Endothelial cell of umbilical vein (primary cell): Measurements from ENCODE around the gene PAX5.

ENCODE experiments used
- EZH2 ChIP-seq: IDR thresholded peaks from 2 replicates; pipeline ENCODE4 v1.6.1; 2012; ENCODE audit warnings: borderline replicate concordance, low read depth, mild to moderate bottlenecking, moderate library complexity, low read length, inconsistent platforms; ENCODE audit not compliant: severe bottlenecking
- FOS ChIP-seq: IDR thresholded peaks from 2 replicates; pipeline ENCODE4 v1.6.1; 2011; ENCODE audit warnings: mild to moderate bottlenecking, low read length, moderate library complexity, borderline replicate concordance; ENCODE audit not compliant: insufficient read depth
- GATA2 ChIP-seq: IDR thresholded peaks from 2 replicates; pipeline ENCODE4 v1.7.0; 2011; ENCODE audit warnings: low read depth, mild to moderate bottlenecking, moderate library complexity, mixed read lengths, low read length; ENCODE audit not compliant: insufficient read length, insufficient read depth
- JUN ChIP-seq: IDR thresholded peaks from 2 replicates; pipeline ENCODE4 v1.6.1; 2011; ENCODE audit warnings: borderline replicate concordance, low read depth; ENCODE audit not compliant: insufficient read length, insufficient read depth
- MAX ChIP-seq: IDR thresholded peaks from 2 replicates; pipeline ENCODE4 v1.6.1; 2011; ENCODE audit not compliant: insufficient read depth, insufficient read length
- MYC ChIP-seq: IDR thresholded peaks from one replicate; pipeline ENCODE4 v1.6.1; 2011; ENCODE audit warnings: mild to moderate bottlenecking, low read depth, low read length
- POLR2A ChIP-seq: IDR thresholded peaks from 2 replicates; pipeline ENCODE4 v1.6.1; 2012; ENCODE audit warnings: low read depth, mild to moderate bottlenecking, control low read depth, low read length
- POLR2AphosphoS5 ChIP-seq: IDR thresholded peaks from 2 replicates; pipeline ENCODE4 v1.6.1; 2012; ENCODE audit warnings: low read depth, mild to moderate bottlenecking, control low read depth, low read length, moderate library complexity; ENCODE audit not compliant: insufficient read depth
- TF ChIP-seq, protein P1 (sequence below), 2 donors: IDR thresholded peaks; 1 replicate in 1 of 2; 2 replicates in 1 of 2; pipeline ENCODE4 v1.5.1; 2011; ENCODE audit warnings: low read length in 2 of 2, mild to moderate bottlenecking in 2 of 2, moderate library complexity in 2 of 2, control low read depth in 1 of 2, inconsistent platforms in 1 of 2, low read depth in 1 of 2; ENCODE audit not compliant: insufficient read depth in 1 of 2; ENCODE audit errors: extremely low read depth in 1 of 2

DNA sequence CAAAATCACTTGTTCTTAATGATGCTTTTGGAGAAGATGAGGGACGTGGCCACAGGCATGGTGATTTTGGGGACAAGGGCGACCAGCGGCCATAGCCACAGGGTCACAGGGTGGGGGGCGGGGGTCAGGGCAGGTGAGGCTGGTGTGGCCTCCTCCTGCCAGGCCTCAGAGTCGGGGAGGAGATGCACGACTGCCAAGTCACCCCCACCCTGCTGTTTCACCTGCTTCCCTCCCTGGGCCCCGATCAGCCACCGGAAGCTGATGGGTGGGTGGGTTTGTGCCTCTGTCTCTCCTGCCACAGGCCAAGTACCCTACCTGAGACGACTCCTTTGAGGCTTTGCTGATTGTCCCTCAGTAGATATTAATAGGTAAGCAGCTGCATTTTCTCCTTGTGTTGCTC is 199.3 kb downstream of the PAX5 start:
- TF ChIP-seq, protein P1, sequence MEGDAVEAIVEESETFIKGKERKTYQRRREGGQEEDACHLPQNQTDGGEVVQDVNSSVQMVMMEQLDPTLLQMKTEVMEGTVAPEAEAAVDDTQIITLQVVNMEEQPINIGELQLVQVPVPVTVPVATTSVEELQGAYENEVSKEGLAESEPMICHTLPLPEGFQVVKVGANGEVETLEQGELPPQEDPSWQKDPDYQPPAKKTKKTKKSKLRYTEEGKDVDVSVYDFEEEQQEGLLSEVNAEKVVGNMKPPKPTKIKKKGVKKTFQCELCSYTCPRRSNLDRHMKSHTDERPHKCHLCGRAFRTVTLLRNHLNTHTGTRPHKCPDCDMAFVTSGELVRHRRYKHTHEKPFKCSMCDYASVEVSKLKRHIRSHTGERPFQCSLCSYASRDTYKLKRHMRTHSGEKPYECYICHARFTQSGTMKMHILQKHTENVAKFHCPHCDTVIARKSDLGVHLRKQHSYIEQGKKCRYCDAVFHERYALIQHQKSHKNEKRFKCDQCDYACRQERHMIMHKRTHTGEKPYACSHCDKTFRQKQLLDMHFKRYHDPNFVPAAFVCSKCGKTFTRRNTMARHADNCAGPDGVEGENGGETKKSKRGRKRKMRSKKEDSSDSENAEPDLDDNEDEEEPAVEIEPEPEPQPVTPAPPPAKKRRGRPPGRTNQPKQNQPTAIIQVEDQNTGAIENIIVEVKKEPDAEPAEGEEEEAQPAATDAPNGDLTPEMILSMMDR (IDR thresholded peaks at IDR 0.05; ENCODE audit: extremely low read depth in 1 of 2, insufficient read depth in 1 of 2, low read depth in 1 of 2, low read length in 2 of 2), result no peak
- TF ChIP-seq POLR2A, result no peak
- no peak for TF ChIP-seq JUN
- TF ChIP-seq POLR2AphosphoS5, result no peak
- no peak for TF ChIP-seq MYC
- no peak for TF ChIP-seq MAX
- TF ChIP-seq EZH2, result no peak
- TF ChIP-seq GATA2, result no peak
- no peak for TF ChIP-seq FOS
